ENCODE results near the gene TDRD7. TPM values are rescaled to one million over a fixed set of nuclear protein-coding genes. Genes with fewer than 3 reads are reported as not detected.

Gene TDRD7
- total and polyA plus RNA-seq, 2 of the 8 experiments (the other 6 are each of a cell fraction or from before 2014, with no cell fraction given) = 1.2 to 2.3 TPM

DNA sequence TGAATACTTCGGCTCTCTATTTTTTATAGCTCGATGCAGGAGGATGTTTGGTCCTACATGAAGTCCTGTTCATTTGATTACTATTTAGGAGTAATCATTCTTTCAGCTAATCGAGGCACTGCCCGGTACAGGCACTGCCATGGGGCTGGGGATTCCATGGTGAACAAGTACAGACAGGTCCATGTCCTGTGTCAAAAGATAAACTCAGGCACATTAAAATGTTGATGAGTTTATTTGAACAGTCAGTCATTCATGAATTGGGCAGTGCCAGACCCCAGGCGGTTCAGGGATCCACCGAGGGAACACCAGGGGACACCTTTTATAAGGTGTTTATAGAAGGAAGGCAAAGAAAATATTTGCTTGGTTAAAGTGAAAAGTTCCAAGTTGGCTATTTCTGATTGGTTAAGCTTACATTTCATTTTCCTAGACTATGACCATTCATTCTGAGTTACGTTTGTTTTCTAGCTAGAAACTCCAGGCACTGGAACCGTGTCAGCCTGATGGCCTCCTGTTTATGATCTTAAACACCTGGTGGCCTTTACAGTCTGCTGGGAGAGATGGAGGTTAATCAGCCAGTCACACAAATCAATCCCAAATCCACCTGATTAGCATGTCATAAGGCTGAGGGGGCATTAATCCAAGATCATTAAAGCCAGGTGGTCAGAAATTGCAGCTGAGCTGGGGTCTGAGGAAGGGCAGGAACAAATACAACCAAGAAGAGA lies 47.0 kb upstream of the TDRD7 start:
- Histone ChIP-seq H2AK5ac (ENCODE audit: low read depth, low read length) (no peak overlapping the region), H3K36me3 (ENCODE audit: control insufficient read depth in 2 of 4, insufficient read depth in 4 of 4, low read length in 3 of 4) (peaks cover 0 to under 1% (median 0%) of the 10 kb centered on the region in 4 experiments; a peak in 1 of 8 replicates), H4K5ac (ENCODE audit: insufficient read length, low read depth, low read length) (no peak overlapping the region), H3K4me3 (ENCODE audit: extremely low read depth in 1 of 4, insufficient read depth in 2 of 4, low read depth in 3 of 4, low read length in 4 of 4) (no peak overlapping the region), H4K20me1 (replicated peaks in 1 of 2; ENCODE audit: control insufficient read depth in 1 of 2, insufficient read depth in 2 of 2, low read length in 2 of 2) (no peaks in the 10 kb centered on the region), H3K27me3 (replicated peaks in 1 of 4; ENCODE audit: control insufficient read depth in 3 of 4, extremely low read depth in 1 of 4, insufficient read depth in 3 of 4, low read length in 3 of 4) (0 out of 7 replicates have a peak, but pooled peaks cover 0 to 2% (median 0%) of the 10 kb centered on the region in 4 experiments), H3K79me1 (ENCODE audit: low read depth, low read length) (no peaks in the 10 kb centered on the region), H3K23ac (ENCODE audit: insufficient read length) (no peak overlapping the region), H2BK120ac (replicated peaks; ENCODE audit: low read depth, low read length) (no peak overlapping the region), H3K23me2 (ENCODE audit: low read depth, low read length) (no peaks in the 10 kb centered on the region), H2BK20ac (ENCODE audit: low read length) (no peak overlapping the region), H2BK15ac (ENCODE audit: low read length) (no peak overlapping the region), H3K14ac (ENCODE audit: insufficient read length) (no peak overlapping the region), H2BK5ac (ENCODE audit: low read depth, low read length) (no peak overlapping the region), H3K4me1 (replicated peaks in 1 of 4; ENCODE audit: control insufficient read depth in 3 of 4, insufficient read depth in 4 of 4, low read length in 3 of 4) (peaks cover 0 to 3% (median 0%) of the 10 kb centered on the region in 4 experiments; a peak in 3 of 7 replicates), H3K79me2 (ENCODE audit: control insufficient read depth in 1 of 2, insufficient read depth in 2 of 2, low read length in 2 of 2) (no peaks in the 10 kb centered on the region), H3K56ac (replicated peaks; ENCODE audit: insufficient read length, low read depth, low read length) (no peak overlapping the region), H3K4ac (replicated peaks; ENCODE audit: insufficient read length, low read depth, low read length) (no peak overlapping the region), H4K8ac (ENCODE audit: extremely low read depth, insufficient read depth, low read length) (no peak overlapping the region), H3K9me3 (ENCODE audit: insufficient read depth in 2 of 2, low read depth in 1 of 2, low read length in 1 of 2) (peaks cover 7 to 9% of the 10 kb centered on the region in 2 experiments; a peak in 3 of 4 replicates), H3K9ac (replicated peaks in 1 of 4; ENCODE audit: extremely low read depth in 1 of 4, low read depth in 3 of 4, low read length in 3 of 4) (no peak overlapping the region), H4K91ac (replicated peaks; ENCODE audit: insufficient read length, low read length) (no peak overlapping the region), H2AFZ (ENCODE audit: low read length) (no peak overlapping the region), H3K27ac (ENCODE audit: low read depth, low read length) (no peak overlapping the region), H3K18ac (ENCODE audit: extremely low read depth, low read length) (no peak overlapping the region), H2BK12ac (ENCODE audit: low read depth, low read length) (no peak overlapping the region), H3K4me2 (ENCODE audit: insufficient read depth in 1 of 2, low read depth in 2 of 2, low read length in 2 of 2) (no peak overlapping the region)
- DNase-seq (ENCODE audit: low read depth in 1 of 2, low spot score in 2 of 2) (no peak), FAIRE-seq (no peak)
- CTCF ChIA-PET (ENCODE audit: partially characterized antibody) = interaction anchor here (1.0 to 1.9 kb wide), 9 partner anchors 8 to 508 kb away, joined by 3 to 6 read pairs (median 3); no protein-coding TSS in a partner anchor
- WGBS, 2 experiments (ENCODE audit: extremely low coverage in 1 of 2, insufficient coverage in 1 of 2, insufficient read length in 1 of 2, insufficient replicate concordance in 2 of 2, low coverage in 1 of 2, low lambda C conversion rate in 2 of 2, missing lambda C conversion rate in 1 of 2) = 98% methylated on average over 8 of the region's 8 CpGs; no CpG with 5 or more reads in 1 of the 2 experiments
- POLR2A ChIA-PET (ENCODE audit: partially characterized antibody) = interaction anchor here (0.7 to 1.2 kb wide), 3 partner anchors 58 to 144 kb away, joined by 3 read pairs; no protein-coding TSS in a partner anchor
- TF ChIP-seq KDM1A (IDR thresholded peaks at IDR 0.05; ENCODE audit: borderline replicate concordance, low read length) = no peak
- TF ChIP-seq EP300 (IDR thresholded peaks at IDR 0.05; ENCODE audit: borderline replicate concordance in 1 of 2, low read depth in 2 of 2, low read length in 2 of 2) = no peak
- TF ChIP-seq FOSL1 (IDR thresholded peaks at IDR 0.05; ENCODE audit: insufficient read depth, low read depth, low read length) = no peak
- no peak for TF ChIP-seq HDAC2 (IDR thresholded peaks at IDR 0.05; ENCODE audit: borderline replicate concordance in 1 of 2, low read depth in 2 of 2, low read length in 2 of 2)
- no peak for TF ChIP-seq RFX5 (IDR thresholded peaks at IDR 0.05; ENCODE audit: borderline replicate concordance, low read depth, low read length)
- TF ChIP-seq ASH2L (IDR thresholded peaks at IDR 0.05; ENCODE audit: low read length) = no peak
- TF ChIP-seq, protein P1, sequence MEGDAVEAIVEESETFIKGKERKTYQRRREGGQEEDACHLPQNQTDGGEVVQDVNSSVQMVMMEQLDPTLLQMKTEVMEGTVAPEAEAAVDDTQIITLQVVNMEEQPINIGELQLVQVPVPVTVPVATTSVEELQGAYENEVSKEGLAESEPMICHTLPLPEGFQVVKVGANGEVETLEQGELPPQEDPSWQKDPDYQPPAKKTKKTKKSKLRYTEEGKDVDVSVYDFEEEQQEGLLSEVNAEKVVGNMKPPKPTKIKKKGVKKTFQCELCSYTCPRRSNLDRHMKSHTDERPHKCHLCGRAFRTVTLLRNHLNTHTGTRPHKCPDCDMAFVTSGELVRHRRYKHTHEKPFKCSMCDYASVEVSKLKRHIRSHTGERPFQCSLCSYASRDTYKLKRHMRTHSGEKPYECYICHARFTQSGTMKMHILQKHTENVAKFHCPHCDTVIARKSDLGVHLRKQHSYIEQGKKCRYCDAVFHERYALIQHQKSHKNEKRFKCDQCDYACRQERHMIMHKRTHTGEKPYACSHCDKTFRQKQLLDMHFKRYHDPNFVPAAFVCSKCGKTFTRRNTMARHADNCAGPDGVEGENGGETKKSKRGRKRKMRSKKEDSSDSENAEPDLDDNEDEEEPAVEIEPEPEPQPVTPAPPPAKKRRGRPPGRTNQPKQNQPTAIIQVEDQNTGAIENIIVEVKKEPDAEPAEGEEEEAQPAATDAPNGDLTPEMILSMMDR (IDR thresholded peaks at IDR 0.05; ENCODE audit: control extremely low read depth in 1 of 3, insufficient read depth in 1 of 3, low read depth in 1 of 3, low read length in 3 of 3) = no peak
- TF ChIP-seq SAP30 (IDR thresholded peaks at IDR 0.05; ENCODE audit: insufficient read depth, insufficient replicate concordance, low read length) = no peak

Measured in H1 (cell line).